HFFc6 (cell line): ENCODE results near the gene MIGA2. TPM values are rescaled to one million over a fixed set of nuclear protein-coding genes. Genes with fewer than 3 reads are reported as not detected.

ENCODE experiments used
- DNase-seq: peaks from one replicate; pipeline ENCODE4 v3.0.0-alpha.2; 2018
- H3K27ac Mint-ChIP-seq: 2 replicates; pipeline ENCODE4 v1.8.0; 2020; ENCODE audit warnings: mild to moderate bottlenecking, mixed read lengths
- H3K27me3 Mint-ChIP-seq: 2 replicates; pipeline ENCODE4 v1.8.0; 2021; ENCODE audit warnings: mild to moderate bottlenecking, moderate library complexity, mixed read lengths; ENCODE audit not compliant: insufficient read depth
- H3K36me3 Mint-ChIP-seq: 2 replicates; pipeline ENCODE4 v1.8.0; 2021; ENCODE audit warnings: low read depth, mixed read lengths
- H3K4me1 Mint-ChIP-seq: 2 replicates; pipeline ENCODE4 v1.8.0; 2020; ENCODE audit warnings: low read depth, mixed read lengths
- H3K4me3 Mint-ChIP-seq: 2 replicates; pipeline ENCODE4 v1.8.0; 2020; ENCODE audit warnings: mild to moderate bottlenecking, moderate library complexity, mixed read lengths
- H3K9me3 Mint-ChIP-seq: 2 replicates; pipeline ENCODE4 v1.8.0; 2020; ENCODE audit warnings: mild to moderate bottlenecking, mixed read lengths
- CTCF ChIP-seq: fragments of 200-600 bp; sonication (generic); IDR thresholded peaks from 2 replicates; pipeline ENCODE4 v1.5.0; 2021; ENCODE audit warnings: antibody characterized with exemption, mild to moderate bottlenecking
- total RNA-seq, 6 experiments: library from RNA; stranded (reverse); fragmentation: NEBNext Ultra II Directional; extraction: Animal tissue kit (Norgen Biotek cat#: 25700); gene quantifications; 2 replicates in 1 of 6; 3 replicates in 5 of 6; pipeline ENCODE4 v1.2.3, GENCODE V29; 2021

MIGA2 gene
- total RNA-seq, 6 experiments from 2014 or later, result 20.2 to 30.2 (median 22.2) TPM

GRCh38 chr9:129072171-129072570 lies 35.7 kb downstream of the MIGA2 start:
- H3K9me3 Mint-ChIP-seq, result no peaks in the 10 kb centered on the region
- H3K36me3 Mint-ChIP-seq, result no peaks in the 10 kb centered on the region
- DNase-seq, result no peak
- H3K4me3 Mint-ChIP-seq, result no peak overlapping the region
- no peak overlapping the region for H3K27ac Mint-ChIP-seq
- TF ChIP-seq CTCF, result no peak
- H3K27me3 Mint-ChIP-seq, result peaks cover 1% of the 10 kb centered on the region; the same call in 1 of the 2 replicates
- no peaks in the 10 kb centered on the region for H3K4me1 Mint-ChIP-seq

GRCh38 chr9:129073404-129073803 lies 37.0 kb downstream of the MIGA2 start:
- Mint-ChIP-seq H3K4me1 (no peaks in the 10 kb centered on the region), H3K27ac (no peak overlapping the region), H3K4me3 (no peak overlapping the region), H3K36me3 (no peaks in the 10 kb centered on the region), H3K27me3 (peaks cover 1% of the 10 kb centered on the region; the same call in 1 of the 2 replicates), H3K9me3 (no peaks in the 10 kb centered on the region)
- no peak for DNase-seq
- no peak for TF ChIP-seq CTCF

- H3K4me3 Mint-ChIP-seq, result no peak overlapping the region
- no peak for TF ChIP-seq CTCF
- H3K9me3 Mint-ChIP-seq, result no peaks in the 10 kb centered on the region
- no peak overlapping the region for H3K27ac Mint-ChIP-seq
- H3K27me3 Mint-ChIP-seq, result peaks cover 1% of the 10 kb centered on the region; the same call in 1 of the 2 replicates
- no peaks in the 10 kb centered on the region for H3K4me1 Mint-ChIP-seq
- no peak for DNase-seq
- H3K36me3 Mint-ChIP-seq, result no peaks in the 10 kb centered on the region
These were observed 37.7 kb downstream of the MIGA2 start for GRCh38 chr9:129074106-129074505.

- no peaks in the 10 kb centered on the region for H3K36me3 Mint-ChIP-seq
- DNase-seq, result no peak
- H3K27me3 Mint-ChIP-seq, result peaks cover 1% of the 10 kb centered on the region; the same call in 1 of the 2 replicates
- H3K9me3 Mint-ChIP-seq, result no peaks in the 10 kb centered on the region
- no peak overlapping the region for H3K27ac Mint-ChIP-seq
- no peak overlapping the region for H3K4me3 Mint-ChIP-seq
- no peak for TF ChIP-seq CTCF
- H3K4me1 Mint-ChIP-seq, result peaks cover 9% of the 10 kb centered on the region
These were observed 39.7 kb downstream of the MIGA2 start for GRCh38 chr9:129075996-129076639.

GRCh38 chr9:129076640-129077037 lies 40.2 kb downstream of the MIGA2 start:
- Mint-ChIP-seq H3K4me3 (no peak overlapping the region), H3K27me3 (peaks cover 1% of the 10 kb centered on the region; the same call in 1 of the 2 replicates), H3K4me1 (peaks cover 10% of the 10 kb centered on the region), H3K36me3 (no peaks in the 10 kb centered on the region), H3K9me3 (no peaks in the 10 kb centered on the region), H3K27ac (no peak overlapping the region)
- TF ChIP-seq CTCF, result no peak
- DNase-seq, result no peak
